NCI-H1048 (cell line): ENCODE results near the gene TNS3.
A peak's percentile ranks its signal among the peaks of the same experiment; 100 is the strongest.

Experiments
- DNase-seq: peaks from one replicate; lab custom pipeline; 2025; lab: John Stamatoyannopoulos, UW

Gene TNS3

DNA sequence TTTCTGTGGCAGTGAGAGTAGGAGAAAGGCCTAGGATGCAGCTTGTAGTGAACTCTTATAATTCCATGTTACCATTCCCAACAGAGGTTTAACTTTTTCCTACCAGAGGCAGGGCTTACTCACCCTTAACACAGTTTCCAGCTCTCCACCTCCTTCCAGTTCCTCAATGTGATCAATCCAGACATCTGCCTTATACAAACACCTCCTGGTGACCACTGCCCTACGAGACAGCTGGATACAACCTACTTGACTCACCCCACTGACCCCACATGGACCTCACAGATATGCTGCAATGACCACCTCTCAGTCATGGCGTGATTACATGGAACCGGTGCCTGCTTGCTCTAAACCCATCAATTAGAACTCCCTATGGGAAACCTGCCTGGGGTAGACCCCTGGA, 326.5 kb downstream of the TNS3 start:
- no peak for DNase-seq

DNA sequence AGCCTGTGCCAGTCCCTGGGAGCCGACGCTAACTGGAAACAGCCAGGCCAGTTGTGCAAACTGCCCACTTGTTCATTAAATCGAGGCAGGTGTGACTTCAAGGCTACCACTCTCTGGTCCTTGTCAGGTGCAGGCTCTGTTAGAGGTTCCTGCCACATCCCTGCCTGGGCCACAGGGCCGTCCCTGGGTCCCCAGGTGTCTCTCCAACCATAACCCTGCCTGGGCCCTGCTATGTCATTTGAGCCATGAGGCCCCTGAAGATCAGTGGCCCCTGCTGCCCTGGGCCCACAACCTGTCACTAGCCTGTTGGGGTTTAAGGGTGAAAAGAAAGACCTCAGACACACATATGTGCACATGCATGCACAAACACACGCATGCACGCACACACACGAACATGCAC, 326.9 kb downstream of the TNS3 start:
- DNase-seq: no peak

- peak; percentile 22 for DNase-seq
These were observed 327.6 kb downstream of the TNS3 start for GRCh38 chr7:47254081-47254977.

- DNase-seq: no peak
These were observed 328.2 kb downstream of the TNS3 start for GRCh38 chr7:47253650-47254080.

GRCh38 chr7:47252675-47253074, 329.2 kb downstream of the TNS3 start:
- no peak for DNase-seq

DNA sequence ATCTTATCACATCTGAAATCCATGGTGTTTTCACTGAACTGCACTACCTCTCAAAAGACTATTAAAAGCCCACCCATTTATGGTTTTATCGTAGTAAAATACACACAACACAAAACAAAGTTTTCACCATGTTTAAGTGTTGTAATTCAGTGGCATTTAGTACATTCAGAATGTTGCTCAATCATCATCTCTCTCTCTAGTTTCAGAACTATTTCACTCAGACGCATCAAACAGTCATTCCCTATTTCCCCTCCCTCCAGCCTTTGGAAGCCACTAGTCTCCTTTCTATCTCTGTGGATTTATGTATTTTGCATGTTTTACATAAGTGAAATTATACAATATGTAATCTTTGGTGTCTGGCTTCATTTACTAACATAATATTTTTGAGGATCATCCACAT, 332.6 kb downstream of the TNS3 start:
- no peak for DNase-seq

GRCh38 chr7:47248797-47249196, 333.1 kb downstream of the TNS3 start:
- DNase-seq: no peak

DNA sequence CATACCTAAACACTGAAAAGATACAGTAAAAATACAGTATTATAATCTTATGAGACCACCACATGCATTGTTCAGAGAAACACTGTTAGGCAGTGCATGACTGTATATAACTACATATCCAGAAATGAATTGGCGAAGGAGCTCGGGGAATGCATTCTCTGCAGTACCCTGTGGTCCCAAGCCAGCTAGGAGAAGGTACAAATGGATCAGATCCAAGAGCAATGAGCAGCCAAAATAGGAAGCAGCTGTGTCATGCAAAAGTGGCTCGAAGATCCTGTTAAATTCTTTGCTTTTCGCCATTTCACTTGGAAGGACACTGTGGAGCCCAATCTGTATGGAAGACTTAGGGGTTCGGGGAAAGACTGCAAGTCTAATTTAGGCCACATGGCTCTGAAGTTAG, 334.8 kb downstream of the TNS3 start:
- DNase-seq: no peak

DNA sequence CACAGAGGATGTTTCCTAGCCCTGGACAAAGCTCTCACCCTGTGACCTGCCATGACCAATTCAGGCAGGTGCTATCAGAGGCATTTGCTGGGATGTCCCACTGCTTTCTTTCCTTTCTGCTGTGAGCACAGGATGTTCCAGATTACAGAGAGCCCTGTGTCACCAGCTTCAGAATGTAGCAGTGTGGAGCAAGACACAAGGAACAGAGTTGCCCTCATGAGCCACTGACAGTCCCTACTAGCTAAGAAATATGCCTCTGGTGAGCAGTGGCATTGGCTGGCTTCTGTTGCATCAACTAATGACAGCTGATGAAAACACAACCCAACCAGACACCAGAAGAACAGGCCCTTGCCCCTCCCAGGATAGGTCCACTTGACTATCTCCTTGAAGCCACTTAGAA, 337.2 kb downstream of the TNS3 start:
- no peak for DNase-seq

- no peak for DNase-seq
These were observed 340.5 kb downstream of the TNS3 start for GRCh38 chr7:47241112-47242065.

DNA sequence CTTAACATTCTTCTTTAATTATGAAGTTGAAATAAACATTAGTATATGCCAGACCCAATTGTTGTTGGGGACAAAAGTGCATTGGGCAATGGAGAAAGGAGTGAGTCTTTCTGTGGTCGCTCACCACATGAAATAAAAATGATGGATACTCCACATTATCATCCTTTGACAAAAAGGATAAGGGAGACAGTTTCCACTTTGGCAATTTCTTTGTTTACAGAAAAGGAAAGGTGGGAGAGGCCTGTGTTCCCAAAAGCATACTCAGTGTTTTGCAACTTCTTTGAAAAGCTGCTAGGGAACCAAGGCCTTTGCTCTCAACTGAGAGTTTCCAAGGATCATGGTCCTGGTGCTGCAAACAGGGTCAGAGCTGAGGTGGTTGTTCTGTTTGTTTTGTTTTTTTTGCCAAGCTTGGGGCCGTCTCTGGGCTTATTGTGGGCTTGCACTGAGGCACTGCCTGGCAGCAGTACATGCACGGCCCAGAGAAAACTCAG, 341.9 kb downstream of the TNS3 start:
- DNase-seq: no peak

GRCh38 chr7:47239034-47239433, 342.9 kb downstream of the TNS3 start:
- no peak for DNase-seq

- DNase-seq: no peak
These were observed 345.3 kb downstream of the TNS3 start for GRCh38 chr7:47236480-47237129.

DNA sequence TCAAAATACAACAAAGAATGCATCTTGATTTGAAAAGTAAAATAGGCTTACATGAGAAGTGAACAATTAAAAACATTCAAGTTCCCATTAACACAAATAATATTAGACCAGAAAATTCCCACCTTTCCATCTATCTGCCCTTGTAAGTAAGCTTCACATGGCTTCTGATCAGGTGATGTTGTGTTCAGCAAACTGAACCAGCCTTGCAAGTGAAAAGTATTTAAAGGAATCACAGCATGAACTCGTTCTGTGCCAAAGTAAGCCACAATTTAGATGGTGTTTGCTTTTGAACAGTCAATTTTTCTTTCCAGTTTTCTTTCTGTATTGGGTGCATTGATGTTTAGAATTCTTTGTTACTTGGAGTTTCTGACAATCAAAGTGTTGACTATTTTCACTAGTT, 347.9 kb downstream of the TNS3 start:
- no peak for DNase-seq

DNA sequence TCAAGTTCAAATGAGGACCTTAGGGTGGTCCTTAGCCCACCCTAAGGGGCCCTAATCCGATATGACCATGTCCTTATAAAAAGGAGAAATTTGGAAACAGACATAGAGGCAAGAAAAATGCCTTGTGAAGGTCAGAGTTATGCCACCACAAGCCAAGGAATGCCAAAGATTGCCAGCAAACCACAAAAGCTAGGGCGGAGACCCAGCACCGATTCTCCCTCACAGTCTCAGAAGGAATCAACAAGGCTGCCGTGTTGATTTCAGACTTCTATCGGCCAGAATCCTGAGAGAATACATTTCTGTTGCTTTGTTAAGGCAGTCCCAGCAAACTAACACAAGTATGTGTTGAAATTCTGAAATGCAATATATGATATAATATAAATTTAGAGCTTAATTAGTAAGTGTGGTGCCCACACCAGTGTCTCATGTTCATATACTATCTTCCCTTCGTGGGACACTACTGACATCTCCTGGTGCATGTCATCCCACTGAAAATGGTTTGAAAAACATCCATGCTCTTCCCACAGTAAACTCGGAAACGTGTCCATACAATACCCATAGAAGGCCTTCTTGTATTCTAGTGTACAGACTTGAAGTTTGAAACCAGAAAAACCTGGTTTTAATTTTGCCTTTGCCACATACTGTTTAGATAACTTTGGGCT, 349.0 kb downstream of the TNS3 start:
- DNase-seq: no peak

- no peak for DNase-seq
These were observed 350.3 kb downstream of the TNS3 start for GRCh38 chr7:47231627-47232026.

DNA sequence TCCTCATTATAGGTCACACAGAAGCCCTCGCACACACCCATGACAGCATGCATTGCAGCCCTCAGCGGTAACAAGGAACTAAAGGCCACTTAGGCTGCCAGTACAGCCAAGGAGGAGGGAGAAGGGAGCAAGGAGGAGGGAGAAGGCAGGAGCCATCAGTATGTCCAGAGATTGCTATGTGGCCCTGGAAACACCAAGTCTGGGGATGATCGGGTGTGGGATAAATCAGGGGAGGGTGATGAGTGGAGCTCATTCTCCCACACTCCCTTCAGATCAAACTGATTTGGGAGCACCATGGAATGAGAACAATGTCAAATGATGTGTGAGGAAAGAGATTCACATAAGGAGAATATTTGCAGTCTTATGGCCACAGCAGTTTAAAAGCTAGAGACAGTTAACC, 350.9 kb downstream of the TNS3 start:
- DNase-seq: no peak

DNA sequence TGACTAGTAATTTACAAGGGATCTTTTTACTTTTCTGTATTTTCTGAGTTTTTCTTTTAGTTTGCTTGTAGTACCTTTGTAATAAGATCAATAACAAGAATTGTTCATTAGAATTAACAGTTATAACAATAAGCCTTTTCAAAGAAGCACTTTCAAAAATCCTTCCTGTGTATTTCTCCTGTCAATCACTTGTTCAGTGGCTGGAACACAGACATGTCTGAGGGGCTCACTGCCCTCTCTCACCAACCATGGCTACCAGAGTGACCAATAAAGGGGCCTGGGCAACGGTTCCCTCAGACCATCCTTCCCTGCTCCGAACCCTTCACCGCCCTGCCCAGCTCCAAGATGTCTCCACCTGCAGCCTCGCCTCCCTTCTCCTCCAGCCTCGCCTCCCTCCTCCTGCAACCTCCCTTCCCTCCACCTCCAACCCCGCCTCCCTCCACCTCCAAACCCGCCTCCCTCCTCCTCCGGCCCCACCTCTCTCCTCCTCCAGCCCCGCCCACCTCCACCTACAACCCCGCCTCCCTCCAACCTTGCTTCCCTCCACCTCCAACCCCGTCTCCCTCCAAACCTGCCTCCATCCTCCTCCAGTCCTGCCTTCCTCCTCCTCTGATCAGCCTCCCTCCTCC, 353.4 kb downstream of the TNS3 start:
- DNase-seq: no peak

DNA sequence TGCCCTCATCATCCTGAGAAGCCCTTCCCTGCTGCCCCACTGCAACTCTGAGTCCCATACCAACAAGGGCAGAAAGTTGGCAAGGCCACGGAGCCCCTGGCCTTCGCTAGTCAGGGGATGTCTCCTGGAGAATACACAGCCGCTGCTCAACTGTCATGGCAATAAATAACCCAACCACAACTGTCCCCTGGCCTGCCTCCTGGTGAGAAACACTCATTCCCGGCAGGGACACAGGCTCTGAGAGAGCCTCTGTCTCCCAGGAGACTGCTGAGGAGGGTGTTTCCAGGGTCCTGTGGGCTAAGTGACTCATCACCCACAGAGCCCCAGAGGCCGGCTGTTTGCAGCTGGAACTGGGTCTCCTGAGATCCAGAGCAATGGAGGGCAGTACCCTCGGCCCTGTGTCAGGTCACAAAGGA, 354.1 kb downstream of the TNS3 start:
- no peak for DNase-seq

- no peak for DNase-seq
These were observed 355.2 kb downstream of the TNS3 start for GRCh38 chr7:47226696-47227095.
